ENCODE data around the gene RASSF5. TPM values are rescaled to one million over a fixed set of nuclear protein-coding genes. Genes with fewer than 3 reads are reported as not detected.

The RASSF5 gene
- polyA plus RNA-seq, 1 of the 3 experiments (the other 2 are of a cell fraction), result 2.2 TPM

- TF ChIP-seq FOXM1 (IDR thresholded peaks at IDR 0.05; ENCODE audit: low read depth) (no peak), EP300 (IDR thresholded peaks at IDR 0.05; ENCODE audit: borderline replicate concordance in 1 of 2, low read depth in 1 of 2, low read length in 1 of 2) (no peak)
Measured at GRCh38 chr1:206554701-206555472, 47.6 kb downstream of the RASSF5 start (continued).

GRCh38 chr1:206555473-206555935 lies 48.2 kb downstream of the RASSF5 start:
- WGBS (ENCODE audit: low lambda C conversion rate), result 91% methylated on average over 4 of the region's 10 CpGs
- H3K36me3 ChIP-seq (replicated peaks in 1 of 2; ENCODE audit: control insufficient read depth in 1 of 2, insufficient read depth in 2 of 2, low read length in 1 of 2), result no peaks in the 10 kb centered on the region
- no peaks in the 10 kb centered on the region for H4K20me1 ChIP-seq (ENCODE audit: insufficient read depth)
- ChIA-PET POLR2A (interaction anchor here (0.6 kb wide), 1 partner anchor 13 kb away, joined by 3 read pairs; no protein-coding TSS in a partner anchor), CTCF (interaction anchor here (0.6 to 6.8 kb wide), 9 partner anchors 9 to 109 kb away, joined by 3 to 67 read pairs (median 7); no protein-coding TSS in a partner anchor)
- peaks cover 0 to 10% of the 10 kb centered on the region in 2 experiments; a peak in 2 of 4 replicates for H3K4me1 ChIP-seq (ENCODE audit: control insufficient read depth in 1 of 2, insufficient read depth in 2 of 2, low read depth in 1 of 2, low read length in 1 of 2)
- no peaks in the 10 kb centered on the region; the same call in 1 of the 2 replicates for H3K27me3 ChIP-seq (ENCODE audit: insufficient read depth)
- no peak for DNase-seq
- no peak overlapping the region for H3K27ac ChIP-seq (ENCODE audit: low read depth in 2 of 2, low read length in 1 of 2)
- no peak overlapping the region for H3K4me3 ChIP-seq (ENCODE audit: low read depth in 2 of 2, low read length in 1 of 2)
- no peak overlapping the region for H3K4me2 ChIP-seq
- no peaks in the 10 kb centered on the region for H3K9me2 ChIP-seq
- H3K9me3 ChIP-seq, result no peaks in the 10 kb centered on the region
- H3K9ac ChIP-seq, result no peak overlapping the region
- no peaks in the 10 kb centered on the region for H3K79me2 ChIP-seq (ENCODE audit: insufficient read depth)
- H3F3A ChIP-seq (replicated peaks; ENCODE audit: insufficient read depth), result no peaks in the 10 kb centered on the region
- H2AFZ ChIP-seq (ENCODE audit: low read depth), result no peak overlapping the region
- TF ChIP-seq NFIC (IDR thresholded peaks at IDR 0.05; ENCODE audit: borderline replicate concordance) (no peak), SIN3A (IDR thresholded peaks at IDR 0.05; ENCODE audit: borderline replicate concordance, low read depth, low read length) (no peak), TCF12 (IDR thresholded peaks at IDR 0.05) (no peak), RFX5 (IDR thresholded peaks at IDR 0.05; ENCODE audit: low read length) (no peak), FOSL2 (IDR thresholded peaks at IDR 0.05; ENCODE audit: borderline replicate concordance, low read depth) (no peak), POLR2AphosphoS5 (IDR thresholded peaks at IDR 0.05; ENCODE audit: low read depth, low read length) (no peak), MEF2A (IDR thresholded peaks at IDR 0.05; ENCODE audit: borderline replicate concordance, low read depth) (no peak), ZBTB33 (IDR thresholded peaks at IDR 0.05; ENCODE audit: borderline replicate concordance, low read depth) (no peak), FOXJ3 (CRISPR knock-in tag; IDR thresholded peaks at IDR 0.05) (no peak), MXI1 (IDR thresholded peaks at IDR 0.05; ENCODE audit: low read depth, low read length) (no peak), NRF1 (IDR thresholded peaks at IDR 0.05; ENCODE audit: low read depth, low read length) (no peak), EP300 (IDR thresholded peaks at IDR 0.05; ENCODE audit: borderline replicate concordance in 1 of 2, low read depth in 1 of 2, low read length in 1 of 2) (no peak), GATA2 (CRISPR knock-in tag; IDR thresholded peaks at IDR 0.05) (no peak), RCOR1 (IDR thresholded peaks at IDR 0.05; ENCODE audit: low read length) (no peak), YY1 (IDR thresholded peaks at IDR 0.05; ENCODE audit: low read depth) (no peak)
